Osteocyte (in vitro differentiated cells): ENCODE measurements around the gene ATXN1. TPM values are rescaled to one million over a fixed set of nuclear protein-coding genes. Genes with fewer than 3 reads are reported as not detected.
A peak's percentile ranks its signal among the peaks of the same experiment; 100 is the strongest.

Experiments
- DNase-seq: peaks from one replicate; pipeline ENCODE4 v3.0.0; 2021; ENCODE audit warnings: mixed read lengths; ENCODE audit not compliant: unreplicated experiment; ENCODE audit errors: extremely low spot score
- H3K27ac Mint-ChIP-seq: one replicate; pipeline ENCODE4 v1.8.0; 2021; ENCODE audit warnings: mild to moderate bottlenecking, mixed read lengths; ENCODE audit not compliant: unreplicated experiment
- H3K27me3 Mint-ChIP-seq: one replicate; pipeline ENCODE4 v1.8.0; 2021; ENCODE audit warnings: mixed read lengths; ENCODE audit not compliant: unreplicated experiment
- H3K36me3 Mint-ChIP-seq: one replicate; pipeline ENCODE4 v1.8.0; 2021; ENCODE audit warnings: mixed read lengths; ENCODE audit not compliant: unreplicated experiment
- H3K4me1 Mint-ChIP-seq: one replicate; pipeline ENCODE4 v1.8.0; 2021; ENCODE audit warnings: mixed read lengths; ENCODE audit not compliant: unreplicated experiment
- H3K4me3 Mint-ChIP-seq: one replicate; pipeline ENCODE4 v1.8.0; 2021; ENCODE audit warnings: mild to moderate bottlenecking, moderate library complexity, mixed read lengths; ENCODE audit not compliant: unreplicated experiment
- H3K9me3 Mint-ChIP-seq: one replicate; pipeline ENCODE4 v1.8.0; 2021; ENCODE audit warnings: mixed read lengths; ENCODE audit not compliant: unreplicated experiment
- CTCF ChIP-seq: fragments of 200-600 bp; sonication (generic); IDR thresholded peaks from 2 replicates; pipeline ENCODE4 v1.5.0; 2021; ENCODE audit warnings: antibody characterized with exemption, mild to moderate bottlenecking, moderate library complexity
- total RNA-seq: library from RNA; stranded (reverse); gene quantifications from 2 replicates; pipeline ENCODE4 v1.2.1, GENCODE V29; 2021

ATXN1 gene
- total RNA-seq, 1 donor from 2014 or later = 54.4 TPM

- H3K9me3 Mint-ChIP-seq = no peaks in the 10 kb centered on the region
- DNase-seq = no peak
- TF ChIP-seq CTCF = no peak
- H3K36me3 Mint-ChIP-seq = peaks cover 2% of the 10 kb centered on the region
- H3K4me3 Mint-ChIP-seq = no peak overlapping the region
- H3K27me3 Mint-ChIP-seq = no peaks in the 10 kb centered on the region
- peak overlapping the region; percentile 76 for H3K27ac Mint-ChIP-seq
- peaks cover 27% of the 10 kb centered on the region for H3K4me1 Mint-ChIP-seq
Observed at GRCh38 chr6:16688984-16689636, 72.2 kb downstream of the ATXN1 start.

GRCh38 chr6:16688436-16688835 lies 72.8 kb downstream of the ATXN1 start:
- peaks cover 34% of the 10 kb centered on the region for H3K4me1 Mint-ChIP-seq
- peak overlapping the region; percentile 76 for H3K27ac Mint-ChIP-seq
- H3K9me3 Mint-ChIP-seq = no peaks in the 10 kb centered on the region

GRCh38 chr6:16687045-16687444 lies 74.2 kb downstream of the ATXN1 start:
- no peaks in the 10 kb centered on the region for H3K9me3 Mint-ChIP-seq

More at GRCh38 chr6:16688436-16688835, 72.8 kb downstream of the ATXN1 start:
- TF ChIP-seq CTCF = no peak
- no peak for DNase-seq
- no peak overlapping the region for H3K4me3 Mint-ChIP-seq
- H3K36me3 Mint-ChIP-seq = peaks cover 2% of the 10 kb centered on the region
- no peaks in the 10 kb centered on the region for H3K27me3 Mint-ChIP-seq

GRCh38 chr6:16684896-16685554 lies 76.2 kb downstream of the ATXN1 start:
- no peak for DNase-seq
- peaks cover 58% of the 10 kb centered on the region for H3K4me1 Mint-ChIP-seq
- H3K27me3 Mint-ChIP-seq = no peaks in the 10 kb centered on the region
- H3K9me3 Mint-ChIP-seq = no peaks in the 10 kb centered on the region
- H3K27ac Mint-ChIP-seq = peak overlapping the region; percentile 93
- H3K4me3 Mint-ChIP-seq = no peak overlapping the region
- TF ChIP-seq CTCF = no peak
- peaks cover 12% of the 10 kb centered on the region for H3K36me3 Mint-ChIP-seq

More at GRCh38 chr6:16687045-16687444, 74.2 kb downstream of the ATXN1 start:
- Mint-ChIP-seq H3K27me3 (no peaks in the 10 kb centered on the region), H3K4me3 (no peak overlapping the region), H3K4me1 (peaks cover 46% of the 10 kb centered on the region), H3K27ac (peak overlapping the region; percentile 13), H3K36me3 (peaks cover 2% of the 10 kb centered on the region)
- no peak for TF ChIP-seq CTCF
- no peak for DNase-seq

- Mint-ChIP-seq H3K4me3 (no peak overlapping the region), H3K27me3 (no peaks in the 10 kb centered on the region), H3K36me3 (peaks cover 12% of the 10 kb centered on the region), H3K4me1 (peaks cover 58% of the 10 kb centered on the region), H3K9me3 (no peaks in the 10 kb centered on the region), H3K27ac (peak overlapping the region; percentile 93)
- DNase-seq = no peak
- no peak for TF ChIP-seq CTCF
Observed at GRCh38 chr6:16684195-16684689, 77.0 kb downstream of the ATXN1 start.
